ENCODE measurements around the gene PTRH1.
"Not testable (repeated sequence)": the region's sequence is repeated elsewhere in the genome, so short reads cannot be mapped to it uniquely, and the experiment has no call there.

The PTRH1 gene, protein sequence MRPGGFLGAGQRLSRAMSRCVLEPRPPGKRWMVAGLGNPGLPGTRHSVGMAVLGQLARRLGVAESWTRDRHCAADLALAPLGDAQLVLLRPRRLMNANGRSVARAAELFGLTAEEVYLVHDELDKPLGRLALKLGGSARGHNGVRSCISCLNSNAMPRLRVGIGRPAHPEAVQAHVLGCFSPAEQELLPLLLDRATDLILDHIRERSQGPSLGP

DNA sequence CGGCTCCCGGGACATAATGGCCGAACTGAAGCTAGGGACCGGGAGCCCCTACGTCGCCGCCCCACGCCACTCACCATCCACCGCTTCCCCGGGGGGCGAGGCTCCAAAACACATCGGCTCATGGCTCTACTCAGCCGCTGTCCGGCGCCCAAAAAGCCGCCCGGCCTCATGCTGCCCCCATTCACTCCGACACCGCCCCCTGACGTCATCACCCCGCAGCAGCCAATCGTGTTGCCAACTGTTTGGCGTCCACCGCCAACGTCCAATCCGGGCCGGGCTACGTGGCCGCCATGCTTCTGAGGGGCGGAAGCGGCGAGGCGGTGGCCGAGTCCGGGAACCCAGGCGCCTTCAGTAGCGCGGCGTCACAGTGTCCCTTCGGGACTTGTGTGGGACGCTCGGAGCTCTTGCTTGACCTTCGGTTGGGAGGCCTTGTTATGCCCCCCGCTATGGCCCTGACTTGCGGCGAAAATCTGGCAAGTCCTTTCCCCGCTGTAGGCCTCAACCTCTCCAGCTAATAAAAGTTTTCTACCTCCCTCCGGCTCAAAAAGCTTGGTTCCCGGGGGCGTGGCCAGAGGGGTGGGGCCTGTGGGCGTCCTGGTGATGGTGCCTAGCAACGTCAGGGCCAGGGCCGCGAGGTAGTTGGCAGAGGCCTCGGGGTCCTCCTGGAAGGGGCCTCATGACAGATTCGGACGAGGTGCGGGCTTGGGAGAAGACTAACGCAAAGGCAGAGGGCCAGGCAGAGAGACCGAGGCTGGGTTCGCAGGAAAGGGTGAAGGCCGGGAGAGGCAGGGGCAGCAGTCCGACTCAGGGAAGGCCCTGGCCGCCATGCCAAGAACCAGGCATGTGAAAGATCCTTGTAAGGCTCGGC lies at the start of gene PTRH1, which contains the start of gene TTC16:
TSS of gene PTRH1 (minus strand) at position 194 of the 868 bp plus-strand sequence. CDS start at position 170, 24 bp downstream.
TSS of gene TTC16 (plus strand) at position 610 of the 868 bp plus-strand sequence. CDS start at position 677, 67 bp downstream.
- DNase-seq: peak; percentile 97

GRCh38 chr9:127763918-127764384 lies 48.5 kb upstream of the PTRH1 start:
- DNase-seq: no peak

DNA sequence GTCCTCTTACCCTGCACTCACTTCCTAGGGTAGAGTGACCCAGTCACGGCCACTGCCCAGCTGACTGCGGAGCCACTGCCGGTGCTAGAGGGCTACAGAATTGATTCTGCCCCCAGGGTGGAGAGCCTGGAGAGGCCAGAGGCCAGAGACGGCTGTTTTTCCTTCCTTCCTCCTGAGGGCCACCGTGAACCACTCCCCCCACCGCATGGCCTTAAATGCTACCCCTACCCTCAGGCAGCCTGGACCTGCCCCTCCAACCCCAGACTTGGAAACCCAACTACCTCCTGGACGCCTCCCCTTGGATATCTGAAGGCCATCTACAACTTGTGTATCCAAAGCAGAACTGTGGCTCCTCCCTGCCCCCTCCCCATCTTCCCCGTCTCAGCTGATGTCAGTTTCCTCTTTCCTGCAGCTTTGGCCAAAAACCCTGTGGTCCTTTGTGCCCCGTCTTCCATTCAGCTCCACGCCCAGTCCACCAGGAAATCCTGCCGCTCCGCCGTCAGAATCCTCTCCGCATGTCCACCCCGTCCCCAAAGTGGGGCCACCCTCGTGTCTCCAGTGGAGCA lies 46.7 kb upstream of the PTRH1 start:
- DNase-seq: no peak

DNA sequence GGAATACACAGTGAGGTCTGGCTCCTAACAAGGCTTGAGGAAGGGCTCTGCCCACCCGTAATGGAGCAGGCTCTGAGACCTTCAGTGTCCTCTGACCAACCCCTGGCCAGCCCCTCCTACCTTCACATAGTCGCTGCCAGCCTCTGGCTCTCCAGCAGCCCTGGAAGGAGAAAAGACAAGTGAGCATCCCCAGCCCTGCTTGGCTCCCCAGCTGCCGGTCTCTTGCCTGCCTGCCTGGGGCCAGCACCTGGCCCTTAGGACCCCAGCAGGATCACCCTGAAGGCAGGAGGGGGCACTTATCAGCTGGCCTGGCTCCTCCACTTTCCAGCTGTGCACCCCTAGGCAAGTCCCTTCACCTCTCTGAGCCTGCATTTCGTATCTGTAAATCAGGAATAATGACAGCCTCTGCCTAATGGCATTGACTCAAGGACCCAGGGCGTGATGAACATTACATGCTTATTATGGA lies 46.1 kb upstream of the PTRH1 start:
- DNase-seq: peak; percentile 36

DNA sequence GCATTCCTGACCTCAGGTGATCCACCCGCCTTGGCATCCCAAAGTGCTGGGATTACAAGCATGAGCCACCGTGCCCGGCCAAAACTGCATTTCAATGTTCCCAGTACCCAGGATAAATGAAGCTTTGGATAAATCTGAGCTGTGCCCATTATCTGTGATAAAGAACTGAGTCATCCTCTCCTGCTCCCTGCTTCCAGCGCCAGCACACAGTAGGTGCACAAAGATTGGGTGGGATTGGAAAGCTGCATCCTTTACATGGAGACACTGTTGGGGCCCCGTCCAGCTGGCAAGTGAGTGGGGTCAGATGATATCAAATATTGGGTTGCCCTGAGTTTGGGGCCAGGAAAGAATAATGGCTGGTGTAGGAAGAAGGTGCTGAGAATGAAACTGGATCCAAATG lies 45.6 kb upstream of the PTRH1 start:
- DNase-seq: no peak

- DNase-seq: no peak
Measured at GRCh38 chr9:127758843-127759242, 43.4 kb upstream of the PTRH1 start.

DNA sequence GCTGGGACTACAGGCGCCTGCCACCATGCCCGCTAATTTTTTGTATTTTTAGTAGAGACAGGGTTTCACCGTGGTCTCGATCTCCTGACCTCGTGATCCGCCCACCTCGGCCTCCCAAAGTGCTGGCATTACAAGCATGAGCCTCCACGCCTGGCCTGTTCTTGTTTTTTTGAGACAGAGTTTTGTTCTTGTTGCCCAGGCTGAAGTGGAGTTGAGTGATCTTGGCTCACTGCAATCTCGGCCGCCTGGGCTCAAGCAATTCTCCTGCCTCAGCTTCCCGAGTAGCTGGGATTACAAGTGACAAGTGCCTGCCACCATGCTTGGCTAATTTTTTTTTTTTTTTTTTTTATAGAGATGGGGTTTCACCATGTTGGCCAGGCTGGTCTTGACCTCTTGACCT lies 41.3 kb upstream of the PTRH1 start:
- not testable (repeated sequence) for DNase-seq

- DNase-seq: no peak
Measured at GRCh38 chr9:127756233-127756632, 40.8 kb upstream of the PTRH1 start.

DNA sequence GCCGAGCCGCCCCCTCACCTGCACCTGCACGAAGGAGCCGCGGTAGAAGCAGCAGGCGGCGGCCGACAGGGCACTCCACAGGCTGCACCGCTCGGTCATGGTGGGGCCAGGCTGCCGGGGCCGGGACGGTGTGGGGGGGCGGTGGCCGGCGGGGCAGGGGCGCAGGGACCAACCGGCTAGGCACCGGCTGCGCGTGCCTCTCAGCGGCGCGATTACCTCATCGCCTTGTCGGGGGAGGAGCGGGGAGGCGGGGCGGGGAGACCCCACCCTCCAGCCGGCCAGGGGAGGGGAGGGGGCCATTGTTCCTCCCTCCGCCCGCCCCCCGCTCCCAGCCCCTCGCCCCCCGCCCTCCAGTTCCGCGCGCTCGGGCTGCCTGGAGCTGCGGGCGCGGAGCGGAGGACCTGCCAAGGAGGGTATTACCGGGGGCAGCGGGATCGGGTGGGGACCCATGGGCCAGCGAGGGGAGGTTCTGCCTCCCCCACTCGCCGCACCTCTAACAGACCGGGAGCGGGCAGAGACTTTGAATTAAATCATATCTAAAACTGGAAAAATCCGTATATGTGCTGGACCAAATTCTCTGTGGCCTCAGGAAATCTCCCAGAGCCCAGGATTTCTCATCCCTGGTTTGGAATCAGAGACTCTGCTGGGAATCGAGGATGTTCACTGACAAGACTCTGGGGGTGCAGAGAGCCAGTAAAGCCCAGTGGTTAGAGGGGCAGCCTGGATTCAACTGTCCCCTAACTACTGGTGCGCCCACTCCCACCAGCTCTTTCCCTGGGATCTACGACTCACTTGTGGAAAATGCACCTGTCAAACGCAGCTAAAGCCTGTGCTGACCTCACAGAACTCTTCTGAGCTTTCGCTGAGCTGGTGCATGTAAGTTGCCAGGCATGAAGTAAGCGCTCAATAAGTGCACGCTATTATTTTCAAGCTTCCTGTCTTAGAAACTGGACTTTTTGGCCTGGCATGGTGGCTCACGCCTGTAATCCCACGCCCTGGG lies 39.9 kb upstream of the PTRH1 start:
- peak; percentile 77 for DNase-seq

DNA sequence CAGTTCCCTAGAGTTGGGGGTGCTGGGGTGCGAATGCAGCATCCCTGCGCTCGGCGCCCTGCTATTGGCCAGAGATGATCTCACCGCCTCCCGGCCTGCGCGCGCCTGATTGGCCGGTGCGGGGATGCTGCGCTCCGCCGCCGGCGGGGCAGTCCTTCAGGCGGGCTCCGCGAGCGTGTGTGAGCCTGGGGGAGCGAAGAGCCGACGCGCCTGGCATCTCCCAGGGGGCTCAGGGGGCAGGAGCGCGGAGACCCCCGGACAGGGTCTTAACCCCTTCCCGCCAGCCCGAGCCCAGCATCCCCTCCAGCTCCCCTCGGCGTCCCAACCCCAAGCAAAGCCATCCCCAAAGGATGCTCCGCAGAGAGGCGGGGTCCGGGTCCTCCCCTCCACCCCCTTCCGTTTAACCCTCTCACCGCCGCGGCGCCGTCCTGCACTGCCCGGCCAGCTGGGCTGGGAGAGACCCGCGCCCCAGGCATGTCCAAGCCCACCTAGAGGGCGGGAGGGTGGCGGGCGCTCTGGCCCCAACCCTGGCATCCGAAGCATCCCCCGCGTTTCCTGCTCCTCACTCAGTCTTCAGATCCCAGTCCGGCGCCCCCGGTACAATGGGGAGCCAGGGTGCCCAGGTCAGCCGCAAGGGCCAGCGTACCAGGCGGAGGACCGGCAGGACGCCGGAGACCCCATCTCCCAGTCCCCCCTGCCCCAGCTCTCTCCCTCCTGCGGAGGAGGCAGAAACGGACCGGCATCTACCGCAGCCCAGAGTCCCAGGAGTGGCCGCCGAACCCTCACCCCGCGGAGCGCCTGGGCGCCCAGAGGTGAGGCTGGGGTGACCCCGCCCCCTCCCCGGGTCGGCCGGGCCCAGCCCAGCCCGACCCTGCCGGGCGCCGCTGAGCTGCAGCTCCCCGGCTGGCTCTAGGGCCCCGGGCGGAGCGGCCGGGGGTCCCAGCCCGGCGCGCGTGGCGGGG lies 38.9 kb upstream of the PTRH1 start:
- peak; percentile 80 for DNase-seq

DNA sequence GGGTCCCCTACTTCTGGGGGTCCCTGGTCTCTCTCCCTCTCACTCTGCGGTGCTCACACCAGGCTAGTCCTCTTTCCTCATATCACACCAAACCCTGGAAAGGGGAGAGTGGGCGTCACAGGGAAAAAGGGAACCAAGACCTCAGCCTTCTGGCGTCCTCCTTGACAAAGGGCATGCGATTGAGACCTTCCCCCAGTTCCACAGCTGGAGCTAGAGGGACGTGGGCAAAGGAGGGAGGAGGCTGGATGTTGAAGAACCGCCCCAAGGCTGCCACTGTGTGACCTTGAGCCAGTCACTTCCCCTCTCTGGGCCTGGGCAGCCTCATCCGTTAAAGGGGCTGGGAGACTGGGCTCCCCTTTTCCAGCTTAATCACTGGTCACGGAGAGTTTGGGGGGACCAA lies 38.2 kb upstream of the PTRH1 start:
- DNase-seq: no peak

DNA sequence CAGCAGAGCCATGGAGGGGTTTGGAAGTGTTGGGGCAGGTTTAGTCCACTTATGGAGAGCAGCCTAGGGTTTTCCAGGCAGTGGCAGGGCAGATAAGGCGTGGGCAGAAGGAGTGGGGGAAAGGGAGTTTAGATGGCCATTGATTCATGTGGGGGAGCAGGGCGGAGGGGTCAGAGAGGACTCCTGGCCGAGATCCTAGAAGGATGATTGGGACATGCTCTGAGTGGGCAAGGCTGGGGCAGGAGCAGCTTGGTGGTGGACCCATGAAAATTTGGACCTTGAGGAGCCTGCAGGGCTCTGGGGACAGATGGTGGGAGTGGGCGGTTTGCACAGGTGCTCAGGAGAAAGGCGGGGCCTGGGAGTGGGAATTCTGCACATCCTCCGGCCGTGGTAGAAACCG lies 37.7 kb upstream of the PTRH1 start:
- DNase-seq: no peak

- no peak for DNase-seq
Measured at GRCh38 chr9:127751269-127752054, 36.0 kb upstream of the PTRH1 start.

GRCh38 chr9:127749090-127749787 lies 33.8 kb upstream of the PTRH1 start:
- no peak for DNase-seq

DNA sequence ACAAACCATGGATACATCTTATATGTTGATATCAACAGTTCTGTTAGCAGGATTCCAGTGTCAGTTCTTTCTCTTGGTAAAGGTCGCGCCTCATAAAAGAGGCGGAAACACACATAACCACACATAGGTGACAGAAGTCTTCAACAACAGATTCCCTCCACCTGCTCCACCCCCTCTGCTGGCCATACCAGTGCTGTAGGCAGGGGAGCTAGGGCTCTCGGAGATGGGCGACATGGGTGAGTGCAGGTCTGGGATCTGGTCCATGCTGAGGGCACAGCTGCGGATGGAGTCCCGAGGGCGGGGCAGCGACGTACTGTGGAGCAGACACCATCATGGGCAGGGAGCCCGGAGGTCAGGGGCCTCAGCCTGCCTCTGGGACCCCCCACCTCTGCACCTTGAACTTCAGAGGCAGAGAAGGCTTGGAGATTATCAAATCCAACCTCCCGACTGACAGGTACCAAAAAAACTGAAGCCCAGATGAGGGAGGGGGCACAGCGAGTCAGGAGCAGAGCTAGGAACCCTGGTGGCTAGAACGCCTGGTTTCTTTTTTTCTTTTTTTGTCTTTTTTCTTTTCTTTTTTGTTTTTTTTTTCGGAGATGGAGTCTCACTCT lies 31.6 kb upstream of the PTRH1 start:
- no peak for DNase-seq

DNA sequence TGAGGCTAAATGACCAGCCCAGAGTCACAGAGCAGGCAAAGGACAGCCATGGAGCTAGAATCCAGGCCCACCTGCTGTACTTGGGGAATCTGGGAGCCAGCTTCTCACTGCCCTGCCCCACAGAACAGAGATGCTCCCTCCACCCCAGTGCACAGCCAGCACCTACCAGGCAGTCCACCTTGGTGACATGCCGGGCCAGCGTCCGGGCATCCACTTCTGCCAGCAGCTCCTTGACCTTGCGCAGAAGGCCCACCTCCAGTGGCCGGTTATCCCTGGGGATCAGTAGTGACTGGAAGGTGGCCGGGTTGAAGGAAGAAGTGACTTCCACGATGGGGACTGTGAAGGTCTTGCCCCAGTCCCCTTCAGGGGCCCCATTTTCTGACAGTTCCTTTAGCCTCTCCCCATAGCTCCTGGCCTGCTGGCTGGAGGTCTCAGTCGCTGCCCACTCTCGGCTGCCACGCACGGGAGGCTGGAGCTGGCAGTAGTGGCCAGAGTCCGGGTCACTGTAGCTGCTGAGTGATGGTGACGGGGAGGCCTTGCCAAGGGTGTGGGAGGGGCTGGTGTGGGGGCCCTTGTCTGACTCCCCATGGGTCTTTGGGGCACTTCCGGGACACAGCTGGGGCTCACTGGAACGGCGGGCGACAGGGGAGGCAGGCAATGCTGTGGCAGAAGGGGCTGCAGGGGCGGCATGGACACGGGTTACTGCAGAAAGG lies 29.1 kb upstream of the PTRH1 start:
- no peak for DNase-seq

DNA sequence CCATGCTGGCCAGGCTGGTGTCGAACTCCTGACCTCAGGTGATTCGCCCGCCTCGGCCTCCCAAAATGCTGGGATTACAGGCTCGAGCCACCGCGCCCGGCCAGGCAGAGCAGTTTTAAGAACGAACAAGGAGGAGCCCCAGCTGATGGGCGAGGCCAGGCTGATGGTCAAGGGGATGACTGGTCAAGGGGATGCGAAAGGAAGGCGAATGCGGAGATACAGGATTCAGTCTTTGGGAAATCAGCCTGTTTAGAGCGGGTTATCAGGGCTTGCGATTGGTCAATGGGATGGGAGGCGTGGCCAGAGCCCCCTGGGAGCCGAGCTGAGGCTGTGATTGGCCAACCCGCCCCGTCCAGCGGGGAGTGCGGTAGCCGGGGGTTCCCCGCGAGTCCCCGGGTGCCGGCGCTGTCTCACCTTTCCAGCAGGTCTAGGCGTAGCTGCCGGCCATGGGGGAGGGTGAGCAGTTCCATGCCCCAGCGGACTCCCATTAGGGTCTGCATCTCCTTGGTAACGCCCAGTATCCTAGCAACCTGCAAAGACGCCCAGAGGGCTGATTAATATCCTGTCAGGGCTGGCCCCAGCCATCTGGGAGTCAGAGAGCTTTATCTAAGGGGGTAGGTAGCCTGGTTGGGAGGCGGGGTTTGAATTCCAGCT lies 27.1 kb upstream of the PTRH1 start:
- peak; percentile 100 for DNase-seq
